GM18498 (cell line): Measurements from ENCODE around the gene VTI1A.
"Not testable (repeated sequence)": the region's sequence is repeated elsewhere in the genome, so short reads cannot be mapped to it uniquely, and the experiment has no call there.

ENCODE experiments used
- ATAC-seq: cut with Tn5 transposase; IDR thresholded peaks from one replicate; pipeline ENCODE4 v1.9.1; 2021; ENCODE audit warnings: mild to moderate bottlenecking, moderate library complexity; ENCODE audit not compliant: unreplicated experiment

VTI1A gene

DNA sequence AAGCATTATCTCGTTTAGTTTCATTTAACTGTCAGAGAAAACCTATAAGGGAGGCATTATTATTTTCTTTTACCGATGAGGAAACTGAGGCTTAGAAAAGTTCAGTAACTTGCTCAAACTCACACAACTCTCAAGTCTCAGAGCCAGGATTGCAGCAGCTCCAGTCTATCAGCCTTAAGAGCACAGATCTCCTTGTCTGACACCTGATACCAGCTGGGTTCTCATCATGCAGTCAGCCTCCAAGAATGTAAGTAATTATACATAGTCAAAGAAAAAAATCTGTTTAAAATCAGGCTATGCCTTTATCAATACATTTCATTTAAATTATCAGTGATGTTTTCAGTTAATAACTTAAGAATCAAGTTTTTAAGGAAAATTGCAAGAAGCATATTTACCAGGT, 266.4 kb downstream of the VTI1A start:
- ATAC-seq = no peak

- ATAC-seq = no peak
Measured at GRCh38 chr10:112715581-112715980, 268.6 kb downstream of the VTI1A start.

DNA sequence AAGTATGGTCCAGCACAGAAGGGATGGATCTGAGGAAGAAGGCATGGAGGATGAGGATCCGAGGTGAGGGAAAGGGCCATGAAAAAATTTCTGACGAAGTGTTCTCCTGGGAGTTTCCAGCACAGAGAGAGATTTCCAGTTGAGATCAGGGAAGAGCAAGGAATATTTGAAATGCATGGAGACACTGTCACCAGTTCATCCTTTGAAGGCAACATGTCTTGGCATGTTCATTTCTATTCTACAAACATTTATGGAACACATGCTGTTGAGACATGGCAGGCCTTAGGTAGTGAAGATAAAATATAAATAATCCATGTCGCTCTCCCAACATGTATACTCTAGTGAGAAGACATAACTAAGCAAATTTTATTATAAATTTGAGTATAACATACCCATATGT, 269.1 kb downstream of the VTI1A start:
- no peak for ATAC-seq

GRCh38 chr10:112716924-112717413, 270.0 kb downstream of the VTI1A start:
- ATAC-seq = no peak

DNA sequence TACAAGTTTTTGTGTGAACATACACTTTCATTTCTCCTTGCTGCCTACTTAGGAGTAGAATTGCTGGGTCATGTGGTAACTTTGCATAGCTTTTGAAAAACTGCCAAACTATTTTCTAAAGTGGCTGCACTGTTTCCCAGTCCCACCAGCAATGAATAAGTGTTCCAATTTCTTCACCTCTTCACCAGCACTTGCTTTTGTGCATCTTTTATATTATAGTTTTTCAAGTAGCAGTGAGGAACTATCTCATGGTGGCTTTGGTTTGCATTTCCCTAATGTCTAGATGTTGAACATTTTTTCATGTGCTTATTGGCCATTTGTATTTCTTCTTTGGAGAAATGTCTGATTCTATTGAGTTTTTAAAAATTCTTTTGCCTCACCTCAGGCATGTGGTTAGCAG, 273.2 kb downstream of the VTI1A start:
- no peak for ATAC-seq

DNA sequence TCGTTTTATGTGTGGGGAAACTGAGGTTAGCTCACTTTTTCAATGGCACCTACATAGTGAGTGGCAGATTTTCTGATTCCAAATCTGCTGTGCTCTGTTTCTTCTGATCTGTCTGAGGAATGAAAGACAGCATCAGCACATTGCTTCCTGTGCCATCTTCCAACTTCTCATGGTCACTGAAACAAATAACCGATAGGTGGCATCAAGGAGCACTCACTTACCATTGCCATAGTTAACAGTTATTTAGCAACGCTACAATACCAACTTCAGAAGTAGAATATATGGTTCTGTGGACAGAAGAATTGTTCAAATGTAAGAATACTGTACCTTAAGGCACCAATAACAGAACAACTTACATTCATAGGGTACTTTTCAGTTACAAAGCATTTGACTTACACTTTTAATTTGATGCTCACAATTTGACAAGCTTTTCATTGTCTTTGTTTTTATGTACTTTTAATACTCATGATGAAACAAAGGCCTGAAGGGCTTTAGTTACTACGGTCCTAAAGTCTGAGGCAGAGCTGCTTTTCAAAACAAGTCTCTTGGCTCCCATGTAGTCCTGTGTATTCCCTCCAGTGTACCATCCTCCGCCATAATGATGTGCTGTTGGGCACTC, 274.2 kb downstream of the VTI1A start:
- ATAC-seq = peak; percentile 86

DNA sequence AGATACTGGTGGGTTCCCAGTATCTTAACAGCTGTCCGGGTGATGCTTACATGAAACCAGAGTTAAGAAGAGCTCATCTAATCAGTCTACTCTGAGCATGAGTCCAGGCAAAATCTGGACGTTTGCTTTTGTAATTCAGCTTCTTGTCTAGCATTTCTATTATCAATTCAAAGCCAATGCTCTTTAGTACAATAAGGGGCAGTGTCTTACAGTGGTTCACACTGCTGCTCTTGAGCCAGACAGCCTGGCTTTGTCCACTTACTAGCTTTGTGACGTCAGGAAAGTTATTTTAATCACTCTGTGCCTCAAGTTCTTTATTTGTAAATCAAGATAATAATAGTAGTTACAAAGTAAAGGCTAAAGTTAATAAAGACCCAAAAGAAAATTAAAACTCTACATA, 275.7 kb downstream of the VTI1A start:
- ATAC-seq = no peak

- no peak for ATAC-seq
Measured at GRCh38 chr10:112723876-112724275, 276.9 kb downstream of the VTI1A start.

GRCh38 chr10:112724404-112724991, 277.5 kb downstream of the VTI1A start:
- no peak for ATAC-seq

- no peak for ATAC-seq
Measured at GRCh38 chr10:112728118-112728883, 281.3 kb downstream of the VTI1A start.

DNA sequence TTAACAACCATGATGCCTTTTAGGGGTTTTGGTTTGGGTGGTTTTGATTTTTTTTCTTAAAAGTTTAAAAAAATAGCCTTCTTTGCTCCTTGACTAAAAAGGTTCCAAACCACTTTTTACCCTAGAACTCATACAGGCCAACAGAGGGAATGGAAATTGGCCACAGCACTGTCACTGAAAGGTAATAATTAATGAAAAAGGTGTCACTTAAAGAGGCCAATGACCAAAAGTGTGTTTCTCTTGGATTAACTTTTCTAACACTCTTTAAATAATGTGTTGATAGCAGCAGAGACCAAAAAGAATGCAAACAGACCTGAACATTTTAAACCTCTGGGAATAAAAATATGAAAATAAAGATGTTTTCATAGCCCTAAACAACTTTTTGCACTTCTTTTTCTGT, 282.0 kb downstream of the VTI1A start:
- ATAC-seq = no peak

DNA sequence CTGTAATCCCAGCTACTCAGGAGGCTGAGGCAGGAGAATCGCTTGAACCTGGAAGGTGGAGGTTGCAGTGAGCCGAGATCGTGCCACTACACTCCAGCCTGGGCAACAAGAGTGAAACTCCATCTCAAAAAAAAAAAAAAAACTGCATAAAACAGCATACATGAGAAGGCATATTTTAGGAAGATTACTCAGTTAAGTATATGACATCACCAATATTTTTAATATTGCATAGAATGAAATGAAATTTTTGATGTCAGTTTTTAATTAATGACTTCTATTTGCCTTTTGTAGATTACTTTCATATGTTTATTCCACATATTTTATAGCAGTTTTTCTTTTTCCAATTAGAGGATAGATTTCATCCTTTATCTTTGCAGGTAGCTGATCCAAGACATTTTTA, 284.4 kb downstream of the VTI1A start:
- not testable (repeated sequence) for ATAC-seq

GRCh38 chr10:112732277-112732921, 285.4 kb downstream of the VTI1A start:
- no peak for ATAC-seq

GRCh38 chr10:112735041-112735695, 288.2 kb downstream of the VTI1A start:
- ATAC-seq = no peak

DNA sequence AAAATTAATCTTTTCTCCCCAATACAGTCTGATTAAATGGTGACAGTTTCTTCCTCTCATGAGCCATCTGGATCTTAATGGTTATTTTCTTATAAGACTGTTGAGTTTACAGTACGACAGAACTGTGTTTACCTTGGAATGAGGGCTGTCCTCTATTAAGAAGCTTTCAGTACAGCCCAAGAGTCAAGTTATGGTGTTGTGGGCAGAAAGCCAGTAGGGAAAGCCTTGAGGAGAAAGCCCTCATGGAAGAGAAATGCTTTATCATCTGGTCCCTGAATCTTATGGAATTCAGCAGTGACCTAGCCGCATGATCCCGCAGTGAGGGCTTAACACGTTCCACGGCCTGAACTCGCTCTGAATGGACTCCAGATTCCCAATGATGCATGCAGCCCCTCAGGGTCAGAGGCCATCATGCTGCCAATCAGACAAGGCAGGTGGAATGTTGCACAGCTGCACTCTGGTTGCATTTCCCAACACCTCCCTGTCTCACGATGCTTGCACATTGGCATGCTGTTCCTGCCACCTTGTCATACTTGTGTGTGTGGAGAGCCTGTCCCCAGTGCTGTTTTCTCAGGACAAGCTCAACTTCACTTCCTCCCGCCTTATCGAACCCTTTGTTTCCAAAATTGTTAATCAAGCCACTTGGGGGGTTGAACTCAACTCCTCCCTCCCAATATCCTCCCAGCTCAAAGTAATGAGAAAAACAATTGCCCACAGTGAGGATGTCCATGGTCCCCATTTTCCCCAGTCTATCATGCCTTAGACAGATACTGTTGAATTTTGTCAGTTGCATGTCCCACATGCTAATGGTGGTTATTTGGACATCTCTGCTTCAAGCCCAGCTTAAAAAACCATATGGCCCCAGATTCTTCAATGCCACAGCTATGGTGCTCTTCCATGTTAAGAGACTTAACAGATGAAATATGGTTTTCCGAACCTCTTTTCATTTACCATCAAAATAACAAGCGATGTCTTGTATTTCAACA, 291.9 kb downstream of the VTI1A start:
- no peak for ATAC-seq

DNA sequence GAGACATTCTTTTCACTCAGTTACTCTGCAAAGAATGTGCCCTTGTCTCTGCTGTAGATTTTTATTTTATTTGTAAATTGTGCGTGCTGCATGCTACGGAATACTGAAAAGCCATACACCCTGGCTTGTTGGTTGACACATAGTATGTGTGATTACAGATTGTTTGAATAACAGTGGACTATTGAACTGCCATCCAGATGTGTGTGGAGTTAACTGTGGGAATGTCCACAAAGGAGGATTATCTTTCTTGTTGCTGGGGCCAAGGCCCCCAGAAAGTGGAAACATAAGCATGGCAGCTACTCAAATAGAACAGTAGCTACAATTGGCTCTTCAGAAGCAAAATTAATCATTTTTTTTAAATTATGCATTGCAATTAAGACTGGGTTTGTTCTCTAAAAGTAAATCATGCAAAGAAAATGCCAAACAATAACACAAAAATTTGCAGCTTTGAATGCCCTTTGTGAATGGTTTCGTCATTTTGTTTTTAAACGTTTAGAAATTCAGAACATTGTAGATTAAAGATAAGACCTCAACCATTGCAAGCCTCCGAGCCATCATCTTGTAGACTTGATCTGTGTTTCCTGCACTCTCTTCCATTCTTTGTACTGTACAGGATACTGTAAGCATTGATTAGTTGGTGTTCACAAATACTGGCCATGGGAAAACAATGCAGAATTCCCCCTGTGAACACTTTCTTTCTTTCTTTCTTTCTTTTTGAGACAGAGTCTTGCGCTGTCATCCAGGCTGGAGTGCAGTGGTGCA, 292.8 kb downstream of the VTI1A start:
- ATAC-seq = no peak

DNA sequence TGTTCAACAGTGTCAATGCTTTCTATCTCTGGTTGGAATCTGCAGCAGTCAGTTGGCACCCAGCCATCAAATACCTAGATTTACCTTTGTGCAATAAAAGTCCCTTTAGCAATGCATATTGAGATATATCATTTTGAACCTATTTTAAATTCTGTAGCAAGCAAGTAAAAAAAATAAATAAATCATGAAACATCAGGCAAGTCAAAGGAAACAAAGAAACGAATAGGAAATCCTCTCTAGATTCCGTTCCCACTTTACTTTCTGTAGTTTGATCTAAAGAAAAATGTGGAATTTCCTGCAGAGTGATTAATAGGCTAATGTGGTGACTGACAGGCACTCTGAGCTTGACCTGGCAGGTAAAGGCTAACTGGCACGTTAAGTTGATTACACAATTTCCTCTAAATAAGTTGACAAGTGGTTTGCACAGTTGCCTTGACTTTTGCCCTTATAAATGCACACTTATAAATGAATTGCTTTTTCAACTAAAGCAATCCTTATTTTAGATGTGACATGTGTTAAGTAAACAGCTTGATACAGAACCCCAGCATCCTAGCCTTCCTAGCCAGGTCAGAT, 294.9 kb downstream of the VTI1A start:
- ATAC-seq = no peak

- ATAC-seq = no peak
Measured at GRCh38 chr10:112744181-112745096, 297.4 kb downstream of the VTI1A start.
